Endothelial cell of umbilical vein (primary cell): Measurements from ENCODE around the gene ZFYVE9. TPM values are rescaled to one million over a fixed set of nuclear protein-coding genes. Genes with fewer than 3 reads are reported as not detected.

Experiments used
- BruUV-seq: library from RNA; stranded (reverse); fragments of 400-500 nt; replicated peaks from 2 replicates; lab custom pipeline; 2021; lab: Mats Ljungman, UMichigan
- CTCF ChIA-PET: fragments of 300-600, 350-600 bp; sonication (Branson Sonifier 250); formaldehyde crosslinking; loops from one replicate; lab custom pipeline; 2021; ENCODE audit warnings: antibody characterized with exemption, inconsistent platforms; lab: Charles Lee
- POLR2A ChIA-PET: fragments of 300-600, 350-600 bp; sonication (Branson Sonifier 250); formaldehyde crosslinking; loops from one replicate; lab custom pipeline; 2021; ENCODE audit warnings: antibody characterized with exemption, inconsistent platforms; lab: Charles Lee
- DNase-seq: peaks from one replicate; pipeline ENCODE4 v3.0.0-alpha.2; 2011; ENCODE audit warnings: low read depth, low spot score
- FAIRE-seq: peaks from 2 replicates; lab custom pipeline; 2011; peaks lifted over from hg19 to GRCh38; lab: Jason Lieb, UNC
- H2AFZ ChIP-seq: 2 replicates; pipeline ENCODE4 v1.6.0; 2012; ENCODE audit warnings: low read depth, low read length, control low read depth, inconsistent platforms
- H3K27ac ChIP-seq: 2 replicates; pipeline ENCODE4 v1.5.1; 2011; ENCODE audit warnings: low read depth, mild to moderate bottlenecking, control low read depth, low read length, moderate library complexity; ENCODE audit not compliant: insufficient read depth
- H3K27me3 ChIP-seq, 2 experiments: 2 replicates each; pipeline versions ENCODE4 v1.6.0 to v1.6.1; 2011; ENCODE audit warnings: low read length in 2 of 2, mixed read lengths in 1 of 2; ENCODE audit not compliant: control insufficient read depth in 2 of 2, insufficient read depth in 2 of 2
- H3K36me3 ChIP-seq, 2 experiments: 2 replicates in 1 of 2; 3 replicates in 1 of 2; pipeline ENCODE4 v1.5.1; 2011; ENCODE audit warnings: low read length in 2 of 2, mild to moderate bottlenecking in 1 of 2, moderate library complexity in 1 of 2; ENCODE audit not compliant: control insufficient read depth in 2 of 2, insufficient read depth in 2 of 2; ENCODE audit errors: extremely low read depth in 1 of 2
- H3K4me1 ChIP-seq: 3 replicates; pipeline ENCODE4 v1.5.1; 2011; ENCODE audit warnings: mild to moderate bottlenecking, low read length; ENCODE audit not compliant: control insufficient read depth, insufficient read depth; ENCODE audit errors: extremely low read depth
- H3K4me2 ChIP-seq: 2 replicates; pipeline ENCODE4 v1.6.1; 2011; ENCODE audit warnings: low read length, control low read depth, mixed read lengths; ENCODE audit not compliant: insufficient read depth
- H3K4me3 ChIP-seq, 3 experiments: fragments of 200-600 bp in 1 of 3; sonication (generic), shearing (Covaris generic) in 1 of 3; replicated peaks in 1 of 3; 2 replicates each; pipeline ENCODE4 v1.5.1; 2011 to 2016; ENCODE audit warnings: control low read depth in 3 of 3, low read length in 3 of 3, mild to moderate bottlenecking in 2 of 3, inconsistent platforms in 1 of 3, low read depth in 1 of 3, moderate library complexity in 1 of 3; ENCODE audit not compliant: insufficient read depth in 1 of 3
- H3K79me2 ChIP-seq: 2 replicates; pipeline ENCODE4 v1.6.0; 2012; ENCODE audit warnings: low read length, inconsistent platforms; ENCODE audit not compliant: control insufficient read depth, insufficient read depth
- H3K9ac ChIP-seq: replicated peaks from 2 replicates; pipeline ENCODE3; 2011; ENCODE audit warnings: low read length, control low read depth; ENCODE audit not compliant: insufficient read depth; ENCODE audit errors: extremely low read depth
- H3K9me1 ChIP-seq: replicated peaks from 3 replicates; pipeline ENCODE4 v1.6.0; 2011; ENCODE audit warnings: mild to moderate bottlenecking, low read length; ENCODE audit not compliant: control insufficient read depth, insufficient read depth; ENCODE audit errors: extremely low read depth
- H3K9me3 ChIP-seq: replicated peaks from 2 replicates; pipeline ENCODE4 v1.5.1; 2012; ENCODE audit warnings: low read length, inconsistent platforms; ENCODE audit not compliant: control insufficient read depth, insufficient read depth
- H4K20me1 ChIP-seq: replicated peaks from 2 replicates; pipeline ENCODE3; 2011; ENCODE audit warnings: mild to moderate bottlenecking, low read length; ENCODE audit not compliant: control insufficient read depth, insufficient read depth; ENCODE audit errors: extremely low read depth
- EZH2 ChIP-seq: IDR thresholded peaks from 2 replicates; pipeline ENCODE4 v1.6.1; 2012; ENCODE audit warnings: borderline replicate concordance, low read depth, mild to moderate bottlenecking, moderate library complexity, low read length, inconsistent platforms; ENCODE audit not compliant: severe bottlenecking
- FOS ChIP-seq: IDR thresholded peaks from 2 replicates; pipeline ENCODE4 v1.6.1; 2011; ENCODE audit warnings: mild to moderate bottlenecking, low read length, moderate library complexity, borderline replicate concordance; ENCODE audit not compliant: insufficient read depth
- GATA2 ChIP-seq: IDR thresholded peaks from 2 replicates; pipeline ENCODE4 v1.7.0; 2011; ENCODE audit warnings: low read depth, mild to moderate bottlenecking, moderate library complexity, mixed read lengths, low read length; ENCODE audit not compliant: insufficient read length, insufficient read depth
- JUN ChIP-seq: IDR thresholded peaks from 2 replicates; pipeline ENCODE4 v1.6.1; 2011; ENCODE audit warnings: borderline replicate concordance, low read depth; ENCODE audit not compliant: insufficient read length, insufficient read depth
- MYC ChIP-seq: IDR thresholded peaks from one replicate; pipeline ENCODE4 v1.6.1; 2011; ENCODE audit warnings: mild to moderate bottlenecking, low read depth, low read length
- POLR2A ChIP-seq: IDR thresholded peaks from 2 replicates; pipeline ENCODE4 v1.6.1; 2012; ENCODE audit warnings: low read depth, mild to moderate bottlenecking, control low read depth, low read length
- POLR2AphosphoS5 ChIP-seq: IDR thresholded peaks from 2 replicates; pipeline ENCODE4 v1.6.1; 2012; ENCODE audit warnings: low read depth, mild to moderate bottlenecking, control low read depth, low read length, moderate library complexity; ENCODE audit not compliant: insufficient read depth
- dilution Hi-C: fragments of 300-500 bp; cut with MboI; formaldehyde crosslinking; loops from one replicate; pipeline ENCODE4 v1.15.0; 2019; ENCODE audit warnings: low sequenced_read_pairs; ENCODE audit not compliant: extremely low pct_ligation_motif_present
- intact Hi-C: fragments of 100-400 bp; cut with micrococcal nuclease; formaldehyde crosslinking; loops from one replicate; pipeline ENCODE4 v1.10.0; 2022
- polyA plus RNA-seq, 4 experiments: library from polyadenylated mRNA; depleted of rRNA in 3 of 4; stranded (reverse) in 3 of 4; unstranded in 1 of 4; fragments of >200 nt; gene quantifications; 2 replicates each; pipeline versions ENCODE4 v1.2.1 to v1.2.3, GENCODE V29; 2011 to 2012; ENCODE audit warnings: missing spikeins in 1 of 4
- total RNA-seq: library from RNA; stranded (reverse); gene quantifications from 2 replicates; pipeline ENCODE4 v1.2.3, GENCODE V29; 2021
- TF ChIP-seq, protein P1 (sequence below): IDR thresholded peaks from 2 replicates; pipeline ENCODE4 v1.6.1; 2011; ENCODE audit not compliant: insufficient read depth, insufficient read length
- TF ChIP-seq, protein P2 (sequence below), 2 donors: IDR thresholded peaks; 1 replicate in 1 of 2; 2 replicates in 1 of 2; pipeline ENCODE4 v1.5.1; 2011; ENCODE audit warnings: low read length in 2 of 2, mild to moderate bottlenecking in 2 of 2, moderate library complexity in 2 of 2, control low read depth in 1 of 2, inconsistent platforms in 1 of 2, low read depth in 1 of 2; ENCODE audit not compliant: insufficient read depth in 1 of 2; ENCODE audit errors: extremely low read depth in 1 of 2

Gene ZFYVE9
- total and polyA plus RNA-seq, 2 donors (not counting 3 experiments of a cell fraction or from before 2014, with no cell fraction given) = 4.1 to 16.8 TPM

DNA sequence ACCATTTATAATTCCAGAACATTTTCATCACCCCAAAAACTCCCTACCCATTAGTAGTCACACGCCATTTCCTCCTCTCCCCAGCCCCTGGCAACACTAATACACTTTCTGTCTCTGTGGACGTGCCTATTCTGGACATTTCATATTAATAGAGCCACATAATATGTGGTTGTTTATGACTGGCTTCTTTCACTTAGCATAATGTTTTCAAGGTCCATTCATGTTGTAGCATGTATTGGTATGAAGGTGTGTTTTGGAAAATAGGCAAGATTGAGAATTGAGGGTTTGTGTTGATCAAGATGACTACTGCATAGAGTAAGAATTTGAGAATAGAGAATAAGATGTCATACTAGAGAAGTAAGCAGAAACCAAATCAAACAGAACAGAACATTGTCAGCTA is 67.5 kb downstream of the ZFYVE9 start:
- dilution Hi-C loops (no loop called here), intact Hi-C loops (no loop called here)
- CTCF ChIA-PET = no interaction called here
- no peaks in the 10 kb centered on the region for H3K27me3 ChIP-seq
- no peaks in the 10 kb centered on the region for H3K9me1 ChIP-seq
- no peak overlapping the region for H3K4me2 ChIP-seq
- no peak for FAIRE-seq
- no peaks in the 10 kb centered on the region for H4K20me1 ChIP-seq
- H3K36me3 ChIP-seq = no peaks in the 10 kb centered on the region
- DNase-seq = no peak
- TF ChIP-seq FOS (no peak), EZH2 (no peak), POLR2AphosphoS5 (no peak), MYC (no peak), JUN (no peak), GATA2 (no peak), POLR2A (no peak)
- TF ChIP-seq, protein P1, sequence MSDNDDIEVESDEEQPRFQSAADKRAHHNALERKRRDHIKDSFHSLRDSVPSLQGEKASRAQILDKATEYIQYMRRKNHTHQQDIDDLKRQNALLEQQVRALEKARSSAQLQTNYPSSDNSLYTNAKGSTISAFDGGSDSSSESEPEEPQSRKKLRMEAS = no peak
- TF ChIP-seq, protein P2, sequence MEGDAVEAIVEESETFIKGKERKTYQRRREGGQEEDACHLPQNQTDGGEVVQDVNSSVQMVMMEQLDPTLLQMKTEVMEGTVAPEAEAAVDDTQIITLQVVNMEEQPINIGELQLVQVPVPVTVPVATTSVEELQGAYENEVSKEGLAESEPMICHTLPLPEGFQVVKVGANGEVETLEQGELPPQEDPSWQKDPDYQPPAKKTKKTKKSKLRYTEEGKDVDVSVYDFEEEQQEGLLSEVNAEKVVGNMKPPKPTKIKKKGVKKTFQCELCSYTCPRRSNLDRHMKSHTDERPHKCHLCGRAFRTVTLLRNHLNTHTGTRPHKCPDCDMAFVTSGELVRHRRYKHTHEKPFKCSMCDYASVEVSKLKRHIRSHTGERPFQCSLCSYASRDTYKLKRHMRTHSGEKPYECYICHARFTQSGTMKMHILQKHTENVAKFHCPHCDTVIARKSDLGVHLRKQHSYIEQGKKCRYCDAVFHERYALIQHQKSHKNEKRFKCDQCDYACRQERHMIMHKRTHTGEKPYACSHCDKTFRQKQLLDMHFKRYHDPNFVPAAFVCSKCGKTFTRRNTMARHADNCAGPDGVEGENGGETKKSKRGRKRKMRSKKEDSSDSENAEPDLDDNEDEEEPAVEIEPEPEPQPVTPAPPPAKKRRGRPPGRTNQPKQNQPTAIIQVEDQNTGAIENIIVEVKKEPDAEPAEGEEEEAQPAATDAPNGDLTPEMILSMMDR (IDR thresholded peaks at IDR 0.05; ENCODE audit: extremely low read depth in 1 of 2, insufficient read depth in 1 of 2, low read depth in 1 of 2, low read length in 2 of 2) = no peak
- no peak overlapping the region for H3K27ac ChIP-seq
- no peak overlapping the region for H3K9ac ChIP-seq
- BruUV-seq = no TSS peak
- H3K9me3 ChIP-seq = no peaks in the 10 kb centered on the region
- peaks cover 4% of the 10 kb centered on the region for H3K79me2 ChIP-seq
- POLR2A ChIA-PET = no interaction called here
- no peaks in the 10 kb centered on the region for H3K4me1 ChIP-seq
- H3K4me3 ChIP-seq = no peak overlapping the region
- H2AFZ ChIP-seq = no peak overlapping the region
